Panc1 (cell line): ENCODE data around the gene LRCH1.

ENCODE experiments used
- CTCF ChIP-seq: fragments of 450-650 bp; IDR thresholded peaks from 2 replicates; pipeline ENCODE4 v1.5.1; 2017; ENCODE audit warnings: mild to moderate bottlenecking
- POLR2AphosphoS5 ChIP-seq: IDR thresholded peaks from 2 replicates; pipeline ENCODE4 v1.6.1; 2012; ENCODE audit warnings: mild to moderate bottlenecking, low read depth, low read length, moderate library complexity

- TF ChIP-seq CTCF (no peak), POLR2AphosphoS5 (no peak)
Measured at GRCh38 chr13:46782691-46783090, 229.7 kb downstream of the LRCH1 start.
